Loucy (cell line): Measurements from ENCODE around the gene ALKBH5.

Experiments used
- EZH2phosphoT487 ChIP-seq: fragments of 200-600 bp; IDR thresholded peaks from 2 replicates; pipeline ENCODE4 v1.6.1; 2018; ENCODE audit warnings: antibody characterized with exemption, mild to moderate bottlenecking, moderate library complexity, borderline replicate concordance
- TF ChIP-seq, protein P1 (sequence below): fragments of 200-600 bp; sonication (generic); conservative IDR thresholded peaks from 2 replicates; pipeline ENCODE4 v1.5.1; 2014; ENCODE audit warnings: mild to moderate bottlenecking, antibody characterized with exemption, low read length

DNA sequence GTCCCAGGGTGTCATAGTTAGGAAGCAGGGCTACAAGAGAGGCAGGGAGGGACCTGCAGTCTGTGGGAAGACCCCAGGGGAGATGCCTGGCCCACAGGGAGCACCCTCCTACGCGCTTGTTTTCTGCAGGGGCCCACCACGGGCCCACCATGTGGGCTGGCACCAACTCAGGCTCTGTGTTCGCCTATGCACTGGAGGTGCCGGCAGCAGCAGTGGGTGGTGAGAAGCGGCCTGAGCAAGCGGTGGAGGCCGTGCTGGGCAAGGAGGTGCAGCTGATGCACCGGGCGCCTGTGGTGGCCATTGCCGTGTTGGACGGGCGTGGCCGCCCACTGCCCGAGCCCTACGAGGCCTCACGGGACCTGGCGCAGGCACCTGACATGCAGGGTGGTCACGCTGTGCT is 56.8 kb downstream of the ALKBH5 start:
- TF ChIP-seq, protein P1, sequence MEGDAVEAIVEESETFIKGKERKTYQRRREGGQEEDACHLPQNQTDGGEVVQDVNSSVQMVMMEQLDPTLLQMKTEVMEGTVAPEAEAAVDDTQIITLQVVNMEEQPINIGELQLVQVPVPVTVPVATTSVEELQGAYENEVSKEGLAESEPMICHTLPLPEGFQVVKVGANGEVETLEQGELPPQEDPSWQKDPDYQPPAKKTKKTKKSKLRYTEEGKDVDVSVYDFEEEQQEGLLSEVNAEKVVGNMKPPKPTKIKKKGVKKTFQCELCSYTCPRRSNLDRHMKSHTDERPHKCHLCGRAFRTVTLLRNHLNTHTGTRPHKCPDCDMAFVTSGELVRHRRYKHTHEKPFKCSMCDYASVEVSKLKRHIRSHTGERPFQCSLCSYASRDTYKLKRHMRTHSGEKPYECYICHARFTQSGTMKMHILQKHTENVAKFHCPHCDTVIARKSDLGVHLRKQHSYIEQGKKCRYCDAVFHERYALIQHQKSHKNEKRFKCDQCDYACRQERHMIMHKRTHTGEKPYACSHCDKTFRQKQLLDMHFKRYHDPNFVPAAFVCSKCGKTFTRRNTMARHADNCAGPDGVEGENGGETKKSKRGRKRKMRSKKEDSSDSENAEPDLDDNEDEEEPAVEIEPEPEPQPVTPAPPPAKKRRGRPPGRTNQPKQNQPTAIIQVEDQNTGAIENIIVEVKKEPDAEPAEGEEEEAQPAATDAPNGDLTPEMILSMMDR, result no peak
- TF ChIP-seq EZH2phosphoT487, result no peak
